ENCODE measurements around the gene PVALB.
A peak's percentile ranks its signal among the peaks of the same experiment; 100 is the strongest.

Gene PVALB

GRCh38 chr22:36816636-36817524 is at the start of gene PVALB:
TSS of gene PVALB (minus strand) at chr22:36817035. CDS start at chr22:36817005, 30 bp downstream.
- DNase-seq = peak; percentile 21

GRCh38 chr22:36865346-36865745 is 48.5 kb upstream of the PVALB start:
- no peak for DNase-seq

DNA sequence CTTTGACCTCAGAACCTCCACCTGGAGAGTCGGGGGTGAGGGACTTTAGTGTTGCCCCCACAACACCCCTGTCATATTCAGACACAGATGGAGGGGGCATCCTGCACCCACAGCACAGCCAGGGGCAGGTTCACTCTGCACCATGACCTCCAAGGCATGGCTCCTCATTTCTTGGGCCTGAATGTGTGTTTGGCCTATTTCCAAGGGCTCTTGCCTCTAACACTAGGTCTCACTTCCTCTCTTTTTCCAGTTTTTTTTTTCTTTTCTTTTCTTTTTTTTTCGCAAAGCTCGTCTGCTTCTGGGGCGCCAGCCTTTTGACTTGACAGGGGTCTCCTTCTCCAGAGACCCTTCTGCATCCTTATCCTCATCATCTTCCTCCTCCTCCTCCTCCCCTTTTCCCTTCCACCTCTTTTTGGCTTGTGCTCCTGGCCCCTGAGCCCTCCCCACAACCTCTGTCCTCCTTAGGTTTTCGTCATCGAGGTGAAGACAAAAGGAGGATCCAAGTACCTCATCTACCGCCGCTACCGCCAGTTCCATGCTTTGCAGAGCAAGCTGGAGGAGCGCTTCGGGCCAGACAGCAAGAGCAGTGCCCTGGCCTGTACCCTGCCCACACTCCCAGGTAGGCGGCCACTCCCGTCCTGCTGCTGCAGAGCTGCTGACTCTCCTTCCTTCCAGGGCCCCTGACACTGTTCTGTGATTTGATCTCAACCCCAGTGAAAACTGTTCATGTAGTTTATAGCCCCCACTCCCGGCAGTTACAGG is 47.8 kb upstream of the PVALB start:
- no peak for DNase-seq

- no peak for DNase-seq
Measured at GRCh38 chr22:36863979-36864378, 47.1 kb upstream of the PVALB start.

DNA sequence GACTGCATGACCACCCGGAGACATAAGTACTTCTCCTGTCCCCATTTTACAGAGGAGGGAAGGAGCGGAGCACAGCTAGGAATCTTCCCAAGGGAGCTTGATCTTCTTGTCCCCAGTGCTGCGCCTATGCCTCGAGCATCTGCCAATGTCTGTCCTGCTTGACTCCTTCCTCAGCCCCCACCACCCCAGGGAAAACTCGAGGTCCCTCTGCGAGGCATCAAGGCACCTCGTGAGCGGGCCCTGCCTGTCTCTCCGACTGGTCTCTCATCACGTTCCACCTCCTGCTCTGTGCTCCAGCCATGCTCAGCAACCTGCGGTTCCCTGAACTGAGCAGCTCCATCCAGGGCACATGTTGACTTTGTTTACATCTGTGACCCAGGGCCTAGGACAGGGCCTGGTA is 46.4 kb upstream of the PVALB start:
- DNase-seq = no peak

DNA sequence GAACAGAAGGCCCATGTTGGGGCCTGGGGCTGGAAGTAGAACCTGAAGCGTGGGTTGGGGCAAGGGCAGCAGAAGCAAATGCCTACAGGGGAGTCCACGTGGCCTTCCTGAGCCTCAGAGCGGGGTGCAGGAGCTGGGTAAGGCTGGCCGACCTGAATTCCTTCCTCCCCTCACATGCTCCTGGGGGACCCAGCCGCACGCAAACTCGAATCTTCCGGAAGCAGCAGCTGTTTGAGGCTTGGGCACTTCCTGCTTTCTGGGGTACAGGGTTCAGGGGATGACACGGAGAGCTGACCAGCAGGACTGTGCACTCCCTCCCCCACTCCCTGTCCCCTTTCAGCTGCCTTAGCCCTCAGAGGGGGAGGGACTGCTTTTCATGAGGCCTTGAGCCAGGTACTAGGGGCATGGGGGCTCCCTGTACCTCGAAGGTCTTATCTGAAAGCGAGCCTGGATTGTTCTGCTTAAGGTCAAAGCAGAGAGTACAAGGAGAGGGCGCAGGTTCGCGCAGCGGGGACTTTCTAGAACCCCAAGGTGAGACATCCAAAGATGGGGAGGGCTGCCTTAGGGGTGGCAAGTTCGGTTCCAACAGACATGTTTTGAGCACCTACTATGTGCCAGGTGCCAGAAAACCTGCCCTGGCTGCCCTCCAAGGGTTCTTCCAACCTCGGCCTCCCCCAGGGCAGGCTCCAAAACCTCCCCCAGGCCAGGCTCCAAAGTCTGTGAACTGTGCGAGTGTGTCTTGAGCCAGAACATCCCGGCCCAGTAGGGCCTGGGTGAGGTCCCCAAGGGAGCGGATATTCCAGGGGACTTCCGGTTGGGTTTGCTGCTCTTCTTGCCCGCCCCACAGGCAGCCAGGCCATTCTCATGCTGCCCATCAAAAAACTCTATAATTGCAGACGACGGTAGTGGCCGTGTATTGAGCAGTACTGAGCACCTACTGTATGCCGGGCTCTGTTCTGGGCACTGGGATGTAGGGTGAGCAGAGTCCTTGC is 45.7 kb upstream of the PVALB start:
- DNase-seq = no peak

DNA sequence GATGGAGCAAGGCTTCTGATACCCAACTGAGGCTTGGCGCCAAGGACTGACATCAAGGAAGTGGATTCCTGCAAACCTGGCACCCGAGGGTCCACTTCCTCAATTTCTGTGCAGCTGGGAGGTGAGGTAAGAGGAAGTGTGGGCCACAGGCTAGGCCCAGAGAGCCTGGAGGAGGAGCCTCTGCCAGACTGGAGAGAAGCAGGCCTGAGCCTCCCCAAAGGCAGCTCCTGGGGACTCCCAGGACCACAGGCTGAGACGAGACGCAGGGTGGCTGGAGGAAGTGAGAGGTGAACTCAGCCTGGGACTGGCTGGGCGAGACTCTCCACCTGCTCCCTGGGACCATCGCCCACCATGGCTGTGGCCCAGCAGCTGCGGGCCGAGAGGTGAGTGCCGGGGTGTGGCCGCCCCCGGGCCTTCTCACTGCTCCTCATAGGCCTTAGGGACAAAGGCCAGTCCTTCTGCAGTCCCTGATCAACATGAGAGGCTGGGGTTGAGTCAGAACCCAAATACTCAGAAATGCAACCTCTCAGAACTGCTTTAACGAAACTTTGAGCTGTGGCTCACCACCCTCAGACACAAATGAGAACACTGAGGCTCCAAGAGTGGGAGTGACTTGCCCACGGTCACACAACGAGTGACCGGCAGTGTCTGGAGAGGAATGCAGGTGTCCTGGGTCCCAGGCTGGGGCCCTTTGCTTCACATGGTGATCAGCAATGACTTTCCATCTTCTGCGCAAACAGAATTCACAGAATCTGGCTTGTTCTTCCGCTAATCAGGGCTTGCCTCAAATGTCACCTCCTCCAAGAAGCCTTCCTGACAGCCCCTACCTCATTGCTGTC is 44.2 kb upstream of the PVALB start, which contains the start of gene NCF4:
TSS of gene NCF4 (plus strand) at position 186 of the 839 bp plus-strand sequence. CDS start at position 352, 166 bp downstream.
- DNase-seq = peak; percentile 49

- DNase-seq = no peak
Measured at GRCh38 chr22:36860438-36860820, 43.6 kb upstream of the PVALB start.

GRCh38 chr22:36860017-36860416 is 43.2 kb upstream of the PVALB start:
- no peak for DNase-seq

DNA sequence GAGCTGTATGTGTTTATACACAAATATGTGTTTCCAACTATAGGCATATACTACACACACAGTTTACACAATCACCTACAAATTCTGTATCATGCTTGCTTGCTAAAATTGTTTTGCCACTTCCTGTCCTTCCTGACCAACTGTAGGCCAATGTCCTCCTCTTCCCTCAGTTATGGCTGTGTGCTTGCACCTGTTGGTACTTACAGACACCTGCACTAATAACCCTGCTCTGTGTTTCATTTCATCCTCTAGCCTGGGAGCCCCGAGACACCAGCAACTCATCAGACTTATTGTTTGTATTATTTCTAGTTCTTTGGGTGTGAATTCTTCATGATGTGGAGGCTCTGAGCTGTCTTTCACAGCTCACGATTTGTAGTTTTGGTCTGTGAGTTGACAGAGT is 42.1 kb upstream of the PVALB start:
- DNase-seq = no peak

DNA sequence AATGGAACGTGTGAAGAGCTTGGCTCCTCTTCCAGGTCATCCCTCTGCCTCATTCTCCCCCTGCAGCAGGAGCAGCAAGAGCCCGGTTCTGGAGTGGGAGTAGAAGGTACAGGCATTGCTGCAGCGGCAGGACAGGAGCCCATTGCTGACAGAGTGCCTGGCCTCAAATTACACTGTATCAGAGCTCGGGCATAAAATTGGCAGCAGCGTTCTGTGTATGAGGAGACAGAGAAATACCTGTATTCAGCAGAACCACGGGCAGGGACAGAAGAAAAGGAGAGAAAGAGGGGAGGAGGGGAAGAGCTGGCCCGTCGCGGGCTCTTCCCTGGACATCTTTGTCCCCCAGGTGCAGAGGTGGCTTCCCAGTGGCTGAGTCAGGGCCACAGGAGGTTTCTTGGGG is 41.3 kb upstream of the PVALB start:
- no peak for DNase-seq

DNA sequence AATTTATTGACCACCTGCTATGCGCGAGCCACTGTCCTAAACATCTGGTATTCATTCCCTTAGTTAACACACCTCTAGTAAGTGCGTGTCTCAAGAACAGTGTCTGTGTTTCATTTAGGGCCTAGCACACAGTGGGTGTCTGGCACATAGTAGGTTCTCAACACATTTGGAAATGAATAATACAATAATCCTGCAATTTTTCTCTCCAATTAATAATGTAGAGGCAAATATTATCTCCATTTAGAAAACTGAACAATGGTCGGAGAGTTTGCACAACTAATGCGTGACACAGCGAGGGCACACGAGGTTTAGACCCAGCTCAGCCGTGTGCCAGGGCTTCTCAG is 39.9 kb upstream of the PVALB start:
- DNase-seq = no peak

- peak; percentile 96 for DNase-seq
Measured at GRCh38 chr22:36856121-36856791, 39.4 kb upstream of the PVALB start.

- no peak for DNase-seq
Measured at GRCh38 chr22:36855478-36855877, 38.6 kb upstream of the PVALB start.

DNA sequence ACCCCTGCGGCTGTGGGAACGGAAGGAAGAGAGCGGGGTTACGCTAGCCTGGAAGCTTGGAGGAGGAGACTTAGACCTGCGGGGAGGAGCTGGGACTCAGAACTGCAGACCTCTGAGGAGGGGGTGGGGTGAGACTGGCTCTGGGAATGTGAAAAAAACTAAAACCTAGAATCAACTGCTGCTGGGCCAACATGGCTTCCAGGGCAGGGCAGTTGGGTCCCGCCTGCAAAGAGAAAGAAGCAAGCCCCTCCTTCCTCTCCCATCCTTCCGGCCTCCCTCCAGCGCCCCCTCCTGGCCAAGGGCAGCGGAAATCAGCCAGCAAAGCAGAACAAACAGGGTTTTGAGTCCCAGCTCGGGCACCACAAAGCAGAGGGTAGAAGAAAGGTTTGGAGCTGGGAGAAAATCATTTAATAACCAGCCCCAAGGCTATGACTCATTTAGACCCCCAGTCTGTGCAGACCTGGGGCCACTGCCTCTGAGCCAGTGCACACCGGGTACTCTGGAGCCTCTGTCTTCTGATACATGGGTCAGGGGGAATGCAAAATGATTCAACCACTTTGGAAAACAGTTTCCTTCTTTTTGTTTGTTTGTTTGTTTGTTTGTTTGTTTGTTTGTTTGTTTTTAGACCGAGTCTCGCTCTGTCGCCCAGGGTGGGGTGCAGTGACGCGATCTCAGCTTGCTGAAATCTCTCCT is 36.7 kb upstream of the PVALB start:
- DNase-seq = peak; percentile 96

DNA sequence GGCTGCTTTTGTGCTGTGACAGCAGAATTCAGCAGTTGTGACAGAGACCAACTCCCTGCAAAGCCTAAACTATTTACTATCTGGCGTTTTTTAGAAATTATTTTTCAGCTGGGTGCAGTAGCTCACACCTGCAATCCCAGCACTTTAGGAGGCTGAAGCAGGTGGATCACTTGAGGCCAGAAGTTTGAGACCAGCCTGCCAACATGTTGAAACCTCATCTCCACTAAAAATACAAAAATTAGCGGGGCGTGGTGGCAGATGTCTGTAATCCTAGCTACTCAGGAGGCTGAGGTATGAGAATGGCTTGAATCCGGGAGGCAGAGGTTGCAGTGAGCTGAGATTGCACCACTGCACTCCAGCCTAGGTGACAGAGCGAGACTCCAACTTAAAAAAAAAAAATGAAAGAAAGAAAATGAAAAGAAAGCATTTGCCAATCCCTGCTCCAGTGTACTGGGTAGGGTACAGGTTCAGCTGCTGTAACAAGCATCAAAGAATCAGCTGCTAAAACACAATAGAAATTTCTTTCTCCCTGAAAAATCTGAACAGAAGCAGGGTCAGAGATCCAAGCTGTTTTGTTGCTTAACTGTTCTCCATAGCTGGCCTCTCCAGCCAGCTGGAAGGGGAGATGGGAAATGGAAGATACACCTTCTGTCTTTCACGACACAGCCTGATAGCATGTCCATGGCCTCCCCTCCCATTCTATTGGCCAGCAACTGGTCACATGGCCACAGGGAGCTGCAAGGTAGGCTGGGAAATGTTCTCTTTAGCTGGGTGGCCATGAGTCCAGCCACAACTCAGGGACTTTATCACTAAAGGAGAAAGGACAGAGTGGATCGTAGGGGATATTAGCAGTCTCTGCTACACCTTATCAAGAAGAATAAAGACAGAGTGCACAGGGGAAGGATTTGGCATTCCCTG is 35.5 kb upstream of the PVALB start:
- DNase-seq = no peak

GRCh38 chr22:36850682-36851081 is 33.8 kb upstream of the PVALB start:
- DNase-seq = no peak

- no peak for DNase-seq
Measured at GRCh38 chr22:36850056-36850455, 33.2 kb upstream of the PVALB start.

GRCh38 chr22:36846949-36847348 is 30.1 kb upstream of the PVALB start:
- no peak for DNase-seq

DNA sequence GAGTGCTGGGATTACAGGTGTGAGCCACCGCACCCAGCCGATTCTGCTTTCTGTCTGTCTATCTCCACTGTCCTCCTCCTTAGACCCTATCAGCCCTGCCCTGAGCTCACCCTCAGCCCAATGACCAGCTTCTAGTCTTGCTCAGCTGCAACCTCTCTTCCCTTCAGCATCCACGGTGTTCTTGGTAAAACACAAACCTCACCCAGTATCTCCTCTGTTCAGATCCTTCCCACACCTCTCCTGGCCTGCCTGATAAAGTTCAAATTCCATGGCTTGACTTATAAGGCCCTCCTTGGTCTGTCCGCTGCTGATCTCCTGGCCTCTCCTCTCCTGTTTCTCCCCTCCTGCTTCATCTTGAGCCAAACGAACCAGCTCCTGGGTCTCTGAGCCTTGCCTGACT is 29.4 kb upstream of the PVALB start:
- no peak for DNase-seq

Data from activated CD4-positive, alpha-beta T cell treated with anti-CD3 and anti-CD28 coated beads for 48 hours (primary cell).